B cell (primary cell): Measurements from ENCODE around the gene APOL2.

Source experiments
- EZH2 ChIP-seq: IDR thresholded peaks from 2 replicates; pipeline ENCODE4 v1.6.1; 2012; ENCODE audit warnings: borderline replicate concordance, low read depth, mild to moderate bottlenecking, moderate library complexity, low read length; ENCODE audit not compliant: insufficient read depth, poor library complexity, severe bottlenecking
- TF ChIP-seq, protein P1 (sequence below): fragments of 200-600 bp; IDR thresholded peaks from one replicate; pipeline ENCODE4 v1.8.0; 2022; ENCODE audit warnings: antibody characterized with exemption, mild to moderate bottlenecking

DNA sequence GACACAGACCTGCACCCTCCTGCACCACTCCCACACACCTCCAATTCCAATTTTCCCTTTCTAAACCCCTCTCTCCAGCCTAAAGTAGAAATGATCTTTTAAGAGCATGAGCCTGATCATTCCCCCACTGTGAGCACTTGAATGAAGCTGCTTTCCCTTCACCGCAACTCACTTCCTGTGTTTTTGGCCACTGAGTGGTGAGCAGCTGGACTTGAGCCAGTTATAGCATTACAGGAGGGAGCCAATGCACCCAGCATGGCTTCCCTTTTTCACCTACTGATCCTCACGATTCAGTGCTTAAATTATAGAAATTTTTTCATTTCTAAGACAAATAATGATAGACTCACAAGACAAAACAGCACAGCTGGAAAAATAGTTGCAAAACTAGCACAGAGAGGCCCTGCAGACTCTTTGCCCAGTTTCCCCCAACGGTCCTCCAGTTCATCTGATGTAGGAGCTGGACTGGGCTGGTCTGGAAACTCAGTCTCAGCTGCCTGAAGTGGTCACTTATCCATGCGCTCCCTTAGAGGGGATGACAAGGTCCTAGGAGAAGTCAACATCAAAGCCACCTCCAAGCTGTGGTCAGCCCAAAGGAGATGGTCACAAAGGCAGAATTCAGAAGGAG lies 28.0 kb downstream of the APOL2 start:
- TF ChIP-seq, protein P1, sequence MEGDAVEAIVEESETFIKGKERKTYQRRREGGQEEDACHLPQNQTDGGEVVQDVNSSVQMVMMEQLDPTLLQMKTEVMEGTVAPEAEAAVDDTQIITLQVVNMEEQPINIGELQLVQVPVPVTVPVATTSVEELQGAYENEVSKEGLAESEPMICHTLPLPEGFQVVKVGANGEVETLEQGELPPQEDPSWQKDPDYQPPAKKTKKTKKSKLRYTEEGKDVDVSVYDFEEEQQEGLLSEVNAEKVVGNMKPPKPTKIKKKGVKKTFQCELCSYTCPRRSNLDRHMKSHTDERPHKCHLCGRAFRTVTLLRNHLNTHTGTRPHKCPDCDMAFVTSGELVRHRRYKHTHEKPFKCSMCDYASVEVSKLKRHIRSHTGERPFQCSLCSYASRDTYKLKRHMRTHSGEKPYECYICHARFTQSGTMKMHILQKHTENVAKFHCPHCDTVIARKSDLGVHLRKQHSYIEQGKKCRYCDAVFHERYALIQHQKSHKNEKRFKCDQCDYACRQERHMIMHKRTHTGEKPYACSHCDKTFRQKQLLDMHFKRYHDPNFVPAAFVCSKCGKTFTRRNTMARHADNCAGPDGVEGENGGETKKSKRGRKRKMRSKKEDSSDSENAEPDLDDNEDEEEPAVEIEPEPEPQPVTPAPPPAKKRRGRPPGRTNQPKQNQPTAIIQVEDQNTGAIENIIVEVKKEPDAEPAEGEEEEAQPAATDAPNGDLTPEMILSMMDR, result no peak
- no peak for TF ChIP-seq EZH2
